Raji (cell line): ENCODE results near the gene SAMD8.

Source experiments
- POLR2A ChIP-seq: IDR thresholded peaks from 2 replicates; pipeline ENCODE4 v1.6.1; 2011; ENCODE audit warnings: low read depth, low read length, control low read depth; ENCODE audit not compliant: insufficient read depth

Gene SAMD8

DNA sequence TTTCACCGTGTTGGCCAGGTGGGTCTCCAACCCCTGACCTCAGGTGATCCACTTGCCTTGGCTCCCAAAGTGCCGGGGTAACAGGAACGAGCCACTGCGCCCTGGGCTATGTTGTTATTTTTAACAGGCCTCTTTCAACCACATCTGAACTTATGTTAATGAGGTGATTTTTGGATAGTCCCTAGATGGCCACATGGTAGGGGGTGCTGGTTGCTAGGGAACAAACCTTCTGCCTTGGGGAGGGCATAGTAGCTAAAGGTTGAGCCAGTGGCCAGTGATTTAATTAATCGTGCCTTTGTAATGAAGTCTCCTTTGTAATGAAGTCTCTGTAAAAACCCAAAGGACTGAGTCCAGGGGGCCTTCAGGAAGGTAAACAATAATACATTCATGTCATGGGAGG is 115.2 kb downstream of the SAMD8 start:
- TF ChIP-seq POLR2A = no peak

DNA sequence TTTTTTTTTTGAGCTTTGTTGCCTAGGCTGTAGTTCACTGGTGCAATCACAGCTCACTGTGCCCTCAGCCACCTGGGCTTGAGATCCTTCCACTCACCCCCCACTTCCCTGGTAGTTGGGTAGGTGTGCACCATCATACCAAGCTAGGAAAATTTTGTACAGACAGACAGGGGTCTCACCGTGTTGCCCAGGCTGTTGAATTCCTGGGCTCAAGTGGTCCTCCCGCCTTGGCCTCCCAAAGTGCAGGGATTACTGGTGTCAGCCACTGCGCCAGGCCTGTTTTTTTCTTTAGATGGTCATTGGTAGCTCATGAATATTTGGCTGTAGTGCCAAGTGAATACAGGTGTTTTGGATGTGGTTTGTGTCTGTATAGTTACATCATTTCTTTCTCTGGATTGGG is 116.8 kb downstream of the SAMD8 start:
- TF ChIP-seq POLR2A = no peak

DNA sequence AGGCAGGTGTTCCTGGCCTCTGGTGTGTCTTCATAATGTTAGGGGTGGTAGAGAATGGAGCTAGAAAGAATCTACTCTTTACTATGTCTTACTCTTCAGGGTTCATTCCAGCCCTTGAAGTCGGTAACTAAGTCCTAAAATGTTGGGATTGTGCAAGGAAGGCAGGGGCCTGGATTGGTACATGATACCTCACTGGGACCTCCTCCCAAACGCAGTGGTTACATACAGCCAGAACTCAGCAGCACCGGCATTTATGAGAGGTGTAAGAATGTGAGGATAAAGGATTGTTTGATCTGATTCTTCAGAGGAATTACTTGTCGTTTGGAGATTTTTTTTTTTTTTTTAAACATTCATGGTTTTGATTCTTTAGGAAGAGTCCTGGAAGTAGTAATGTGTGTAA is 117.4 kb downstream of the SAMD8 start:
- TF ChIP-seq POLR2A = no peak

DNA sequence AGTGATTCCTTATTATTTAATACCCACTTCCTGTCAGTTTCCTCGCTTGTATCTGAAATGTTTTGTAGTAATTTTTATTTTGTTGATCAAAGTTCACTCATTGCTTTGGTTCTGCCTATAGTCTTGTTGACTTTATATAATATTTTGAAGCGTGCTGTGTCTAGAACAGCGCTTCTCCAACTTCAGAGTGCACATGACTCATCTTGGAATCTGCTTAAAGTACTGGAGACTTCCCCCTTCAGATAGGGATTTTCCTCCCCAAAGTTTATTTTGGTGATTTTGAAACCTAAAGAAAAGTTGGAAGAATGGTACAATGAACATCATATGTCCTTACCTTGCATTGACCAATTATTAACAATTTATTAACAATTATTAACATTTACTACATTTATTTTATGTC is 118.5 kb downstream of the SAMD8 start:
- TF ChIP-seq POLR2A = no peak

DNA sequence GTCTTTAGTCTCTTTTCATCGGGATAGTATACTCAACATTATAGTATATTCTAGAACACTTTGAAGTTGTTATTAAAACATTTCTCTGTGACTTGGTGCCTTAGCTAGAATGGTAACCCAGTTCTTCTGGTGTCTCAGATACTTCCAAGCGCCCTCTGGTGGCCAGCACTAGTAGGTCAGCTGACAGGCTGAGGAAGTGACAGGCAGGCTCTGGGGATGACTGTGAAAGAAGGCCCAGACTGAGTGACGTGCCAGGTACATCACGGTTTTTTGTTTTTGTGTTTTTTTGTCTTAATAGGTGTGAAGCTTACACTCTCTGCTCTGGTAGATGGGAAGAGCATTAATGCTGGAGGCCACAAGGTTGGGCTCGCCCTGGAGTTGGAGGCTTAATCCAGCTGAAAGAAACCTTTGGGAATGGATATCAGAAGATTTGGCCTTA is 119.2 kb downstream of the SAMD8 start:
- no peak for TF ChIP-seq POLR2A
